C4-2B (cell line): ENCODE data around the gene SELENOS.

Experiments used
- ZFX ChIP-seq: fragments of 450-650 bp; IDR thresholded peaks from 2 replicates; pipeline ENCODE4 v1.6.1; 2017
- TF ChIP-seq, protein P1 (sequence below): fragments of 450-650 bp; conservative IDR thresholded peaks from 2 replicates; pipeline ENCODE4 v1.5.1; 2017; ENCODE audit warnings: mild to moderate bottlenecking

GRCh38 chr15:101252836-101253235, 24.4 kb downstream of the SELENOS start:
- TF ChIP-seq, protein P1, sequence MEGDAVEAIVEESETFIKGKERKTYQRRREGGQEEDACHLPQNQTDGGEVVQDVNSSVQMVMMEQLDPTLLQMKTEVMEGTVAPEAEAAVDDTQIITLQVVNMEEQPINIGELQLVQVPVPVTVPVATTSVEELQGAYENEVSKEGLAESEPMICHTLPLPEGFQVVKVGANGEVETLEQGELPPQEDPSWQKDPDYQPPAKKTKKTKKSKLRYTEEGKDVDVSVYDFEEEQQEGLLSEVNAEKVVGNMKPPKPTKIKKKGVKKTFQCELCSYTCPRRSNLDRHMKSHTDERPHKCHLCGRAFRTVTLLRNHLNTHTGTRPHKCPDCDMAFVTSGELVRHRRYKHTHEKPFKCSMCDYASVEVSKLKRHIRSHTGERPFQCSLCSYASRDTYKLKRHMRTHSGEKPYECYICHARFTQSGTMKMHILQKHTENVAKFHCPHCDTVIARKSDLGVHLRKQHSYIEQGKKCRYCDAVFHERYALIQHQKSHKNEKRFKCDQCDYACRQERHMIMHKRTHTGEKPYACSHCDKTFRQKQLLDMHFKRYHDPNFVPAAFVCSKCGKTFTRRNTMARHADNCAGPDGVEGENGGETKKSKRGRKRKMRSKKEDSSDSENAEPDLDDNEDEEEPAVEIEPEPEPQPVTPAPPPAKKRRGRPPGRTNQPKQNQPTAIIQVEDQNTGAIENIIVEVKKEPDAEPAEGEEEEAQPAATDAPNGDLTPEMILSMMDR = no peak
- TF ChIP-seq ZFX = no peak
